Fibroblast of lung (primary cell): Measurements from ENCODE around the gene HCFC1. TPM values are rescaled to one million over a fixed set of nuclear protein-coding genes. Genes with fewer than 3 reads are reported as not detected.

Source experiments
- DNase-seq, 2 donors: peaks; one replicate each; pipeline versions ENCODE4 v3.0.0 to v3.0.0-alpha.2; 2010; ENCODE audit warnings: low read depth in 2 of 2
- H2AFZ ChIP-seq: 2 replicates; pipeline ENCODE4 v1.5.1; 2012; ENCODE audit warnings: low read length, control low read depth, inconsistent platforms
- H3K27ac ChIP-seq: 2 replicates; pipeline ENCODE4 v1.5.1; 2011; ENCODE audit warnings: low read length, control low read depth; ENCODE audit not compliant: insufficient read depth
- H3K27me3 ChIP-seq: 2 replicates; pipeline ENCODE4 v1.5.1; 2011; ENCODE audit warnings: mild to moderate bottlenecking, low read length; ENCODE audit not compliant: control insufficient read depth, insufficient read depth
- H3K36me3 ChIP-seq: 2 replicates; pipeline ENCODE4 v1.5.1; 2011; ENCODE audit warnings: low read length; ENCODE audit not compliant: control insufficient read depth, insufficient read depth
- H3K4me1 ChIP-seq: 2 replicates; pipeline ENCODE4 v1.5.1; 2011; ENCODE audit warnings: low read length; ENCODE audit not compliant: control insufficient read depth, insufficient read depth; ENCODE audit errors: extremely low read depth
- H3K4me2 ChIP-seq: 2 replicates; pipeline ENCODE4 v1.5.1; 2011; ENCODE audit warnings: low read length, control low read depth; ENCODE audit not compliant: insufficient read depth; ENCODE audit errors: extremely low read depth
- H3K4me3 ChIP-seq, 4 experiments: fragments of 200-600 bp in 1 of 4; sonication (generic) in 1 of 4; replicated peaks in 1 of 4; 2 replicates each; pipeline ENCODE4 v1.5.1; 2011 to 2016; ENCODE audit warnings: low read length in 4 of 4, low read depth in 3 of 4, mild to moderate bottlenecking in 3 of 4, control low read depth in 2 of 4, inconsistent platforms in 1 of 4, mixed read lengths in 1 of 4; ENCODE audit not compliant: insufficient read depth in 1 of 4; ENCODE audit errors: control extremely low read depth in 1 of 4
- H3K79me2 ChIP-seq: 2 replicates; pipeline ENCODE4 v1.5.1; 2012; ENCODE audit warnings: mild to moderate bottlenecking, low read length, inconsistent platforms; ENCODE audit not compliant: control insufficient read depth, insufficient read depth
- H3K9ac ChIP-seq: 2 replicates; pipeline ENCODE4 v1.5.1; 2011; ENCODE audit warnings: mild to moderate bottlenecking, low read length, control low read depth; ENCODE audit not compliant: insufficient read depth
- H3K9me3 ChIP-seq: 2 replicates; pipeline ENCODE4 v1.5.1; 2012; ENCODE audit warnings: low read depth, low read length; ENCODE audit not compliant: control insufficient read depth, insufficient read depth
- H4K20me1 ChIP-seq: 2 replicates; pipeline ENCODE4 v1.5.1; 2011; ENCODE audit warnings: low read length; ENCODE audit not compliant: control insufficient read depth, insufficient read depth; ENCODE audit errors: extremely low read depth
- CTCF ChIP-seq, 2 donors: IDR thresholded peaks in 1 of 2; conservative IDR thresholded peaks in 1 of 2; 1 replicate in 1 of 2; 2 replicates in 1 of 2; pipeline ENCODE4 v1.5.1; 2011 to 2012; ENCODE audit warnings: low read length in 2 of 2, control low read depth in 1 of 2, inconsistent platforms in 1 of 2, low read depth in 1 of 2, mild to moderate bottlenecking in 1 of 2
- EZH2 ChIP-seq: IDR thresholded peaks from 2 replicates; pipeline ENCODE4 v1.5.1; 2012; ENCODE audit warnings: low read length, control low read depth, mild to moderate bottlenecking; ENCODE audit errors: missing control alignments
- polyA plus RNA-seq, 2 donors: library from polyadenylated mRNA; depleted of rRNA in 1 of 2; stranded (reverse) in 1 of 2; unstranded in 1 of 2; fragments of >200 nt; gene quantifications; 2 replicates each; pipeline ENCODE4 v1.2.1, GENCODE V29; 2011 to 2012; ENCODE audit warnings: missing spikeins in 1 of 2
- total RNA-seq: library from RNA; depleted of rRNA; stranded (reverse); fragments of >200 nt; gene quantifications from 2 replicates; pipeline ENCODE4 v1.2.1, GENCODE V29; 2014

The HCFC1 gene
- total and polyA plus RNA-seq, 2 donors (not counting 1 experiment from before 2014, with no cell fraction given), result 3.0 to 10.2 TPM

DNA sequence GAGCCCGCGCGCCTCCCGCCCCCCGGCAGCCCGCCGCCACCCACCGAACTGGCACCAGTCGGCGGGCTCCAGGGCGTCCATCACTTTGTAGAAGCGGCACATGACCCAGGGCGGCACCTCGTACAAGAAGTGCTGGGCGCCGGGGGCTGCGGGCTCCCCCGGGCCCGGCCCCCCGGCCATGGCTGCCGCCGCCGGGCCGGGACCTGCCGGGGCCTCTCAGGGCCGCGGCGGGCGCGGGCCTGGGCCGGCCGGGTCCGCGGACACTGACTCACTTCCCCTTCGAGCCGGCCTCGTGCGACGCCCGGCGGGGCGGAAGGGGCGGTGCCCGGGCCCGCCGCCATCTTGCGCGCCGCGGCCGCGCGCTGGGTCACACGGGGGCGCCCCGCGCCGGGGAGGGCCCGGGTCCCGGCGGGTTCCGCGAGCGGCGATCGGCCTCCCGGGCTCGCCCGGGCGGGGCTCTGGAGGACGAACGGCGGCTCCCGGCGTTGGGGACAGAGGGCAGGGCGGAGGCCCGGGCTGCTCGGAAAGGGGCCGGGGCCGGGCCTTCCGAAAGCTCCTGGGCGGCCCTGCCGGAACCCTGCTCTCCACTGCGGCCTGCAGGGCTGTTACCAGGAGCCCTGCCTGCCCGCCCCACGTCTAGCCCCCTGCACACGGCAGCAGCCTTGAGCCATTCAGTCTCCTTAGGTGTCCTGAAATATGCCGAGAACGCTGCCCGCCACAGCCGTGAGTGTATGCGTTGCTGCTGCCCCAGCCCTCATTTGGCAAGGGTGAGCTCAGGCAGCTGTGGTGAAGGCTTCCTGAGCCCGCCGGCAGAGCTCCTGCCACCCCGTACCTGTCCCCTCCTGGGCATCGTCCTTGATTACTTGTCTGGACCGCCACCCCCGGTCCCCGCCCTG is 48.3 kb upstream of the HCFC1 start, which contains the start of gene IRAK1:
TSS of gene IRAK1 (minus strand) at position 270 of the 896 bp plus-strand sequence. CDS start at position 180, 90 bp downstream.
- peak; percentile 52 to 57 for DNase-seq

GRCh38 chrX:154019061-154019621 is 47.5 kb upstream of the HCFC1 start:
- Histone ChIP-seq H3K36me3 (peaks cover 9% of the 10 kb centered on the region), H3K4me2 (peak overlapping the region; percentile 75), H3K4me1 (peaks cover 4% of the 10 kb centered on the region), H3K9ac (peak overlapping the region; percentile 73), H4K20me1 (no peaks in the 10 kb centered on the region), H3K27me3 (no peaks in the 10 kb centered on the region), H3K27ac (peak overlapping the region; percentile 75), H3K79me2 (peaks cover 14% of the 10 kb centered on the region), H3K4me3 (peak overlapping the region; percentile 44 to 58 (median 56)), H3K9me3 (no peaks in the 10 kb centered on the region), H2AFZ (no peak overlapping the region)
- no peak for DNase-seq
- TF ChIP-seq CTCF (conservative IDR thresholded peaks at IDR 0.05 in 1 of 2, IDR thresholded peaks at IDR 0.05 in 1 of 2; ENCODE audit: low read depth in 1 of 2, low read length in 2 of 2) (no peak), EZH2 (no peak)

More for the DNA sequence above, 48.3 kb upstream of the HCFC1 start, which contains the start of gene IRAK1:
- Histone ChIP-seq H3K79me2 (peaks cover 14% of the 10 kb centered on the region), H3K9me3 (no peaks in the 10 kb centered on the region), H3K36me3 (peaks cover 9% of the 10 kb centered on the region), H3K9ac (peak within 1 kb of the TSS; percentile 73), H3K4me3 (peak within 1 kb of the TSS; percentile 44 to 58 (median 56)), H3K27me3 (no peaks in the 10 kb centered on the region), H2AFZ (no peak within 1 kb of the TSS), H3K4me1 (peaks cover 4% of the 10 kb centered on the region), H4K20me1 (no peaks in the 10 kb centered on the region), H3K4me2 (peak within 1 kb of the TSS; percentile 75), H3K27ac (peak within 1 kb of the TSS; percentile 77)
- TF ChIP-seq CTCF (conservative IDR thresholded peaks at IDR 0.05 in 1 of 2, IDR thresholded peaks at IDR 0.05 in 1 of 2; ENCODE audit: low read depth in 1 of 2, low read length in 2 of 2) (no peak), EZH2 (no peak)

GRCh38 chrX:154018518-154019060 is 47.0 kb upstream of the HCFC1 start:
- H3K27ac ChIP-seq, result peak overlapping the region; percentile 75
- TF ChIP-seq CTCF (conservative IDR thresholded peaks at IDR 0.05 in 1 of 2, IDR thresholded peaks at IDR 0.05 in 1 of 2; ENCODE audit: low read depth in 1 of 2, low read length in 2 of 2) (no peak), EZH2 (no peak)
- no peak for DNase-seq
- peak overlapping the region; percentile 75 for H3K4me2 ChIP-seq
- H2AFZ ChIP-seq, result no peak overlapping the region
- H3K79me2 ChIP-seq, result peaks cover 14% of the 10 kb centered on the region
- peaks cover 3% of the 10 kb centered on the region for H3K4me1 ChIP-seq
- H3K27me3 ChIP-seq, result no peaks in the 10 kb centered on the region
- H3K9me3 ChIP-seq, result no peaks in the 10 kb centered on the region
- no peaks in the 10 kb centered on the region for H4K20me1 ChIP-seq
- peaks cover 9% of the 10 kb centered on the region for H3K36me3 ChIP-seq
- H3K4me3 ChIP-seq, result peak overlapping the region; percentile 44 to 58 (median 56)
- peak overlapping the region; percentile 73 for H3K9ac ChIP-seq
